Anterior cingulate cortex (tissue), 58 donors: ENCODE data around the gene YDJC.
"Not testable (repeated sequence)": the region's sequence is repeated elsewhere in the genome, so short reads cannot be mapped to it uniquely, and the experiment has no call there.

Experiments used
- DNase-seq, 58 donors: peaks; one replicate each; lab custom pipeline; 2025; lab: John Stamatoyannopoulos, UW

The YDJC gene

DNA sequence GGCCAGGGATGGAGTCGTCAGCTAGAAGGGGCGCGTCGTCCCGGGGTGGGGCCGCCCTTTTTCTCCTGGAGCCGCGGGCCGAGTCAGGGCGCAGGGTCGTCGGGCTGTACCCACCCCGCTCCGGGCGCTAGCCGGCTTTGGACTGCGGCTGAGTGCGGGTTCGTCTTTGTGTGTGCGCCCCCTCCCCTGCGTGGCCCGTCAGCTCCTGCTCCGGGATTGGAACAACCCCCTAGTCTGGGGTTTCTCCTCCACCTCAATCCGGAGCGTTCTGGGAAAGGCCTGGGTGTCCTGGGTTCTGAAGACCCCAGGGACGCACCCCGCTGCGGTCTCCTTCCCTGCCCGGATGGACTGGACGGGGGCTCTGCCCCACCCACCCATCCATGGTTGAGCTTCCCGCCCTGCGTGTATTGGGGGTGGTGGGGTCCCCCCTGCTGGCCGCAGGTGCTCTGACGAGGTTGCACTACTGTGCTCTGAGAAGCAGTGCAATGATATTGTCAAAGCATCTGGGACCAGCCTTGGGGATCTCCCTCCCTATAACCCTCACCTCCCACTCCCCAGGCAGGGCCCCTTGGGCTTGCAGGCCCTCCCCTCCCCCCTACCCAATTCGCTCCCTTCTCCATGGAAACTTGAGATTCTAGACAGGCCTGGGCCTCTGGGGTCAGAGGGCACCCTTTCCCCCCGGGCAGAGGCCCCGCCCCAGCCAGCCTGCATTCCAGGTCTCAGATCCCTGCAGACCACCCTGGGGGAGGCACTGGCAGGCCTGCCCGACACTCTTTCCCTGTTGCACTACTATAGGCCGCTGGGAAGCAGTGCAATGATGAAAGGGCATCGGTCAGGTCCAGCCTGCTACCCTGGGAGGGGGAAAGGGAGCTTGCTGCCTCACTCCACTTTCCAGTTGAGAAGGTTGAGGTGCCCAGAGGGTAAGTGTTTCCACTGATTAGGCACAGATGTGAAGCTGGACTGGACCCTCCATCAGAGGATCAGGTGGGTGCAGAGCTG, 23.0 kb upstream of the YDJC start:
- no peak for DNase-seq

DNA sequence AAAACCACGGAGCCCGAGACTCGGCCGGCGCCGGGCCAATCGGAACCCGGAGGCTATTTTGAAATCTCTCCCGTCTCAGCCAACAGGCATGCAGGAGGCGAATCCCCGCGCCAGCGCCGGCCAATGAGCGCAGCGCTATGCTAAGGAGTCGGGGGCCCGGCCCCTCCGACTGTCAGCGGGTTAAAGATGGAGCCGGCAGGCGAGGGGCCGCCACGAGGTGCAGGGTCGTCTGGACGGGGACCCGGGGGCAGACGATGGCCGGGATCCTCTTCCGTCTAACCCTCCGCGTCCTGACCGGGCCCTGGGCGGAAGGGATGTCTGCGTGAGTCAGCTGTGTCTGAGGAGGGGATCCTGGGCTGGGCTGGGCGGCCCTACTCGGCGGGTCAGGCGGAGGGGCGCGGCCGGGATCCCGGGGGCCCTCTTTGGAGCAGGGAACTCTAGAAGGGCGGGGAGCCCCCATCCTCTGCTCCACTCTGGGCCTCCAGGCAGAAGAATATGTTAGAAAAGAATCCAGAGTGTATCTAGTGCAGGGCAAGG, 22.3 kb upstream of the YDJC start:
- peak; percentile 15 to 89 (median 70) for DNase-seq

- DNase-seq = peak in 1 of 58 donors; percentile 12
Measured at GRCh38 chr22:21651521-21652009, 21.7 kb upstream of the YDJC start.

DNA sequence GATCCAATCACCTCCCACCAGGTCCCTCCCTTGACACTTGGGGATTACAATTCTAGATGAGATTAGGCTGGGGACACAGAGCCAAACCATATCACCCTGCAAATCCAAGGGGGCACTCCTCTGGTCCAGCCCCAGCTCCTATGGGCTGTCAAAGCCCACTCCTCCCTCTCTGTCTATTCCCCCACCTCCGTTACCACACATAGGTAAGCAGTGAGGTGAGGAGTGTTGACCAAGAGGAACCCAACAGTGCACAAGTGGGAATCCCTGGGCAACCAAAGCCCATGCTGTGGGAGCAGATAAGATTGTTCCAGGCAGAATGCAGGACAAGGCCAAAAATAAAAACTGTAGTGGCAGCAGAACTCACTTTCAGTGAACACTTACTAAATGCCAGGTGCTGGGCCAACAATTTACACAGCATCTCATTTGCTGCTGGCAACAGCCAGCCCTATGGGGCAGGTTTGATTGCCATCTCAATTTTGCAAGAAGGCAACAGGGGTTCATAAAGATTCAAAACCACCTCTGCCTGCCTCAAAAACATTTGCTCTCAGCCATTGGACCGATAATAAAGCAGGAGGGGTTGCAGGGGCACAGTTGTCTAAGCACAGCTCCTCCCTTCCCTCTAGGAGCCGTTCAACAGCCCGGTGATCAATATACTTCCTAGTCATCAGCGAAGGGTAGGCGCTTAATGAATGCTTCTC, 21.1 kb upstream of the YDJC start:
- DNase-seq = no peak

DNA sequence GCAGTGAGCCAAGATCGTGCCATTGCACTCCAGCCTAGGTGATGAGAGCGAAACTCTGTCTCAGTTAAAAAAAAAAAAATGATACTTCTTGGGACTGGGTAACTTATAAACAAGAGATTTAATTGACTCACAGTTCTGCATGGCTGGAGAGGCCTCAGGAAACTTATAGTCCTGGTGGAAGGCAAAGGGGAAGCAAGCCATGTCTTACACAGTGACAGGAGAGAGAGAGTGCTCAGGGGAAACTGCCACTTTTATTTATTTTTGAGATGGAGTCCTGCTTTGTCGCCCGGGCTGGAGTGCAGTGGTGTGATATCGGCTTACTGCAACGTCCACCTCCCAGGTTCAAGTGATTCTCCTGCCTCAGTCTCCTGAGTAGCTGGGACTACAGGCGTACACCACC, 20.5 kb upstream of the YDJC start:
- no peak for DNase-seq

DNA sequence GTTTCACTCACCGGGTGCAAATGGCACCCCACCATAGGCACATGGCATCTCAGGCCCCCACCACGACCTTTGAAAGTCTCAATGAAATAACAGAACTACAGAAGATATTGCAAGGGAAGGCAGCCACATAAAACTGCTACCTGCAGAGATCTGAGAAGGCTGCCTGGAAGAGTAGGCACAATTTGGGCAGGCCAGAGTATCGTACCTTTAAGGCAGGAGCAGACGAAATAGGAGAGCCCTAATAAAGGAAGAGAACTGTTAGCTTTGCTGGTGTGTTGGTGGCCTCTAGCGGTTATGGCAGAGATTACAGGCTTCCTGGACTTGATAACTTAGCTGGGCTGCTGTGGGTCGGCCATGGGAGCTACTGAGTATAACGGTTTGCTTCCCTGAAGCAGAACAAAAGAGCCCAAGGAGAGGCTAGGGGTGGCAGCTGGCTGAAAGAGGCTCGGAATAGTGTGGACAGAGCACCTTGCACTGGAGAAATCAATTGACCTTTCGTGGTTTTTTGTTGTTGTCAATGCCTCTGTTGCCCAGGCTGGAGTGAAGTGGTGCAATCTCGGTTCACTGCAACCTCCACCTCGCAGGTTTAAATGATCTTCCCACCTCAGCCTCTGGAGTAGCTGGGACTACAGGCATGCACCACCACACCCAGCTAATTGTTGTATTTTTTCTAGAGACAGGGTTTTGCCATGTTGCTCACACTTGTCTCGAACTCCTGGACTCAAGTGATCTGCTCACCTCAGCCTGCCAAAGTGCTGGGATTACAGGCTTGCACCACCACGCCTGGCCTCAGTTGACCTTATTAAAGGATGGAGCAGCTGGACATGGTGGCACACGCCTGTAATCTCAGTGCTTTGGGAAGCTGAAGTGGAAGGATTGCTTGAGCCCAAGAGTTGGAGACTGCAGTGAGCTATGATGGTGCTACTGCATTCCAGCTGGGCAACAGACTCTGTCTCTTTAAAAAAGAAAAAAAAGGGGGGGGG, 17.1 kb upstream of the YDJC start:
- DNase-seq = peak in 50 of 58 donors; percentile 11 to 83 (median 46)

GRCh38 chr22:21645513-21645912, 15.7 kb upstream of the YDJC start:
- not testable (repeated sequence) for DNase-seq

- DNase-seq = no peak
Measured at GRCh38 chr22:21643533-21644357, 13.9 kb upstream of the YDJC start.

GRCh38 chr22:21642584-21643448, 13.0 kb upstream of the YDJC start:
- peak in 32 of 58 donors; percentile 4 to 55 (median 18) for DNase-seq

DNA sequence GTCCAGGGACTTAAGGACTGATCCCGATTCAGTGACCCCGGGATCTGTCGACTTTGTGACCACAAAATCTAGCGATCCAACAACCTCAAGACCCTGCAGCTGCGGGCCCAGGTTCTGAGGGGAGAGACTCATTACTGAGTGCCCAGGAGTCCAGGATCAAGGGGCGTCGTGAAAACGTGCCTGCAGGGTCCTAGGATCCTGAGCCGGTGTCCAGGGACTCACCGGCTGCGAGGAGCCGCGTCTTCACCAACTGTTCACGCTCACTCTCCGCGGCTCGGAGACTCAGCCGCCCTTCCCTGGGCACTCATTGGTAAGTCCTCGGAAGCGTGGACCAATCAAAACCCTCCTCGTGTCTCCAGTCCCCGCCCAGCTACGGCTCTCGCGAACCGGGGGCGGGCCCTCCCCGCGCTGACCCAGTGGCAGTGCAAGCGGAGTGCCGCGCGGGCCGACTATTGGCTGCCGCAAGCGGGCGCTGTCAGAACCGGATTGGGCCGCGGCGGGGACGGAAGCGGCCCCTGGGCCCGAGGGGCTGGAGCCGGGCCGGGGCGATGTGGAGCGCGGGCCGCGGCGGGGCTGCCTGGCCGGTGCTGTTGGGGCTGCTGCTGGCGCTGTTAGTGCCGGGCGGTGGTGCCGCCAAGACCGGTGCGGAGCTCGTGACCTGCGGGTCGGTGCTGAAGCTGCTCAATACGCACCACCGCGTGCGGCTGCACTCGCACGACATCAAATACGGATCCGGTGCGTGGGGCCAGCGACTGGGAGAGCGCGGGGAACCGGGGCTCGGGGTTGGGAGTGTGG, 12.2 kb upstream of the YDJC start, which contains the start of gene SDF2L1:
SDF2L1 (plus strand) TSS at position 514 of the 795 bp plus-strand sequence; CDS start at position 549, 35 bp downstream.
- DNase-seq = peak; percentile 41 to 99 (median 96)

- peak in 17 of 58 donors; percentile 19 to 55 (median 39) for DNase-seq
Measured at GRCh38 chr22:21641417-21641788, 11.6 kb upstream of the YDJC start.

DNA sequence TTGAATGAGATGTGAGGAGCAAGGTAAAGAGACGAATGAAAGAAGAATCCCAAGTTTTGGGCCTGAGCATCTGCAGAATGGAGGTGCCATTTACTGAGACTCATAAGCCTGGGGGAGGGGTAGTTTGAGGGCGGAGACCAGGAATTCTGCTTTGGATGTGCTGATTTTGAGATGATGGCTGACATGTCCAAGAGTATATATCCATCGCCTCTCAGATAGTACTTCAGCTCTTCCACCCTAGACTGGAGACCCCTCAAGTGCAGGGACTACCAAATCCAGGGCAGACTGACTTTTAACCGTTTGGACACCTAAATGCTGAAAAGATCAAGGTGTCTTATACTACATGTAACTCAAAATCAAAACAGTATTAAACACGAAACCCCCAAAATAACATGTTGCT, 11.0 kb upstream of the YDJC start:
- DNase-seq = no peak

GRCh38 chr22:21639359-21639758, 9.5 kb upstream of the YDJC start:
- DNase-seq = no peak

DNA sequence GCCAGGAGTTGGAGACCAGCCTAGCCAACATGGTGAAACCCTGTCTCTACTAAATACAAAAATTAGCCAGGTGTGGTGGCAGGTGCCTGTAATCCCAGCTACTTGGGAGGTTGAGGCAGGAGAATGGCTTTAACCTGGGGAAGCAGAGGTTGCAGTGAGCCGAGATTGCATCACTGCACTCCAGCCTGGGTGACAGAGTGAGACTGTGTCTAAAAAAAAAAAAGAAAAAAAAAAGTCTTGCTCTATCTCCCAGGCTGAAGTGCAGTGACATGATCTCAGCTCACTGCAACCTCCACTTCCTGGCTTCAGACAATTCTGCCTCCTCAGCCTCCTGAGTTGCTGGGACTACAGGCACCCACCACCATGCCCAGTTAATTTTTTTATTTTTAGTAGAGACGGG, 7.6 kb upstream of the YDJC start:
- DNase-seq = not testable (repeated sequence)

DNA sequence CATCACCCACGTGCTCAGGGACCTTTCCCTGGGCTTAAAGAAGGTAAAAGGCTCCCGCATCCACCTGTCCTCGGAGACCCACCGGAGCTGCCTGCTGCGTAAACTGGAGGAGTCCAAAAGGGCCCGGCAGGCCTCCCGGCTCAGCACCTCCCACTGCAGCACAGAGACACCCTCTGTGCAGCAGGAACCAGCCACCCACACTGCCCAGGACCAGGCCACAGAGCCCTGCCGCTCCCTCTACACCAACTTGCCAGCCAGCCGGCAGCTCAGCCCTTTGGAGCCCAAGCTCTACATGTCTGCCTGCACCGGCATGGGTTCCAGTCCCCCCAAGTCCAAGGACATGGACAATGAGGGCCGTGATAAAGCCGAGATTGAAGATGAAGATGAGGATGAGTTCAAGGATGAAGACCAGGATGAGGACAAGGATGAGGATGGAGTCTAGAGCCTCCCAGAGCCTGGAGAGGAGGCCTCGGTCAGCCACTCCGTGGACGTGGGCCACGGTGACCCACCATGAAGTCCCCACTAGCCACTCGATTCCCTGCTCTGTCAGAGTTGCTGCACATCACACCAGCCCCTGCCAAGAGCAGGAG, 6.9 kb upstream of the YDJC start:
- no peak for DNase-seq

GRCh38 chr22:21635771-21636510, 6.1 kb upstream of the YDJC start:
- no peak for DNase-seq
